Muscle of arm (tissue), 12 donors: ENCODE results near the gene MGA. TPM values are rescaled to one million over a fixed set of nuclear protein-coding genes. Genes with fewer than 3 reads are reported as not detected.

Experiments used
- DNase-seq: peaks from one replicate; pipeline ENCODE4 v3.0.0-alpha.2; 2013
- polyA plus RNA-seq, 12 donors: library from polyadenylated mRNA; unstranded; fragments of 120-200 nt; gene quantifications; one replicate each; pipeline ENCODE4 v1.2.1, GENCODE V29; 2013; ENCODE audit not compliant: insufficient read length in 12 of 12

MGA gene
- polyA plus RNA-seq, 12 donors, result 19.2 to 34.4 (median 23.2) TPM

DNA sequence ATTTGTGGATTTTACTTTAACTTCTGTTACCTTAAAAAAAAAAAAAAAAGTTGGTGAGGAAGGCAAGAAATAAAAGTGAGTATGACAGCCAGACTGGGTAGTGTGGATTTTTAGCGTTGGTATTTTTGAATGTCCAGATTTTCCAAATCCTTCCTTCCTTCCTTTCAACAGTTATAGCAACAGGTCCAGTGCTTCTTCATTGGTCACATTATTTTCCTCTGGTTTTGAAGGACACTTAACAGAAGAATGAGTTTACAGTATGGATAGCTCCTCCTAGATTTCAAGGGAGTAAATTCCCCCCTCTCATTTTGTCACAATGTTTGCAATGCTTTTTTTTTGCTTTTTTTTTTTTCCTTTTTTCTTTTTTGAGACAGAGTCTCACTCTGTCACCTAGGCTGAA, 120.5 kb downstream of the MGA start:
- no peak for DNase-seq

DNA sequence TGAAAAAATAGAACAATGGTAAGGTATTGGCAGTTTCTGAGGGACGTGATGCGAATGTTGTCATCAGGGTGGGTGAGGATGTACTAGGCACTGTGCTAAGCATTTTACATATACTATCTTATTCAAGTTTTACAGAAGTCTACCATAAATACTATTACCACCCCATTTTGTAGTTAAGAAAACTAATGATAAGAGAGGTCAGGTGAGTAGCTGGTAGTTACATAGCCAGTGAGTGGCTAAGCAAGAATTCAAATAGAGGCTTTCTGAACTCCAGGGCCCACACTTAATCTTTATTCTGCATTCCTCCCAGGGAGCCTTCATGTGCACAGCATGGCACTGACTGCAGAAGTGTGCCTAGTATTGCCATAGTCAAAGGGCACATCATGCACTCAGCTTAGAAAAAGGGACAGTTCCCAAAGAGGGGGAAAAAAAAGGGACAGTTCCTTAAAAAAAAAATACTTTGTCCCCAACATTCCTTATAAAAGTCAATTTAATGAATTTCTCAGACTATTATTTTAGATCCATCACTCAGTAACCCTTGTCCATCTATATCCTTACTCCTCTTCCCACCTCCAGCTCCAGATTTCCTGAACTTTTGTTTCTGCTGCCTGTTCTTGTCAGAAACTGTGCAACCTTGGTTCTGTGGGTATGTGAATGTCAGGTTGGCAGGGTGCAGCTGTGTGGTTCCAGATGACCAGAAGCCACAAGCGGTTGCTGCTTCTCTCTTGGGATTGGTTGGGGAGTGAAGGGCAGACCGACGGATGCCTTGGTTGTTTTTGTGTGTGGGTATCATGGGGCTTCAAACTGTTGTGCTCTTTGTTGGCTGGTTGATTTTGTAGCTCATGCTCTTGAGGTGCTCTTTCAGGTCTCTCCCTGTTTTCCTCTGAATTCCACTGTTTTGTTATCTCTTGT, 122.4 kb downstream of the MGA start:
- no peak for DNase-seq

DNA sequence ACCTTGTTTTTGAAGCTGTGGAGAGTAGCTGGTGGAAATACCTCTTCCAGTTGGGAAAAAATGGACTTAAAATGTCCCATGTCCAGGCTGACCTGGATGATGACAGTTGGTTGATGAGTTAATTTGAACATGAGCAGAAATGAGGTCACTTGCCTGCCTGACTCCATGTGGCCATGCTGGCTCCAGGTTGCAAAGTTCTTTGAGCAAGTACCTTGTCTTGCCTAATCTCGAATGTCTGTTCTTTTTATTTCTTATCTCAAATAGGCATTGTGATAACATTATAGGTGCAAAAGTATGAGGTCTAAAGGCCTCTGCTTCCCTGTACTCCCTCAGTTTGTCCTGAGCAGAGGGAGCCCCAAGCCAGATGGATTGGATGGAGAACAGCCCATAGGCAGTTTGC, 123.1 kb downstream of the MGA start:
- no peak for DNase-seq

DNA sequence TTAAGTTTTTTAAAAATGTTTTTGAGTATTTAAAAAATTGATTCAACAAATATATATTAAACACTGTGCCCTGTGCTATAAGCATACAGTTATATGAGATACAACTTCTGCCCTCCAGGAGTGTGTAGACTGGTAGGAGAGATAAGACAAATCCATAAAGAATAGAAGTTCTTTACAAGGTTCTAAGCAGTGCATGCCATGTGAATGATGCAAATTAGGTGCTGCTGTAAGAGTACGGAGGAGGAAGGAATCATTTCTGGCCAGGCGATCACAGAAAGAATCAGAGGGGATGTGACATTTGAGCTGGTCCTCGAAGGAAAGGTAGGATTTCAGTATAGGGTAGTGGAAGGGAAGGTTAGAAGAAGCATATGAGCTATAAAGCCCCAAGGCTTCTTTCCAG, 128.1 kb downstream of the MGA start:
- no peak for DNase-seq

DNA sequence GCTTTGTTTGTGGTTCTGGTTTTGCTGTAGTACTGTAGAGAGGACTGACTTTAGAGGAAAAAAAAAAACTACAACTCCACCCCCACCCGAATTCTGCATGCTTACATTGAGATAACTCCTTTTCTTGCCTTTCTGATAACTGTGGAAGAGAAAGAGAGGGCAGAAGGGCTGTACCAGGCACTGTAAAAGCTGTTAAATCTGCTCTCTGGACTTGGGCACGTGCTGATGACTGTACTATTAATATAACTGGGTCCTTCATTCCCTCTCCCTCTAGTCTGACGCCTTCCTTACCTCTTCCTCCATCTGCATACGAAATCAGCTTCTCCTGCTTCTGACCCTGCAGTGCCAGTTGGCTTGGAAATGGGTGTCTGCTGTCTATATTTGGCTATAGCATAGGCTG, 129.0 kb downstream of the MGA start:
- no peak for DNase-seq

DNA sequence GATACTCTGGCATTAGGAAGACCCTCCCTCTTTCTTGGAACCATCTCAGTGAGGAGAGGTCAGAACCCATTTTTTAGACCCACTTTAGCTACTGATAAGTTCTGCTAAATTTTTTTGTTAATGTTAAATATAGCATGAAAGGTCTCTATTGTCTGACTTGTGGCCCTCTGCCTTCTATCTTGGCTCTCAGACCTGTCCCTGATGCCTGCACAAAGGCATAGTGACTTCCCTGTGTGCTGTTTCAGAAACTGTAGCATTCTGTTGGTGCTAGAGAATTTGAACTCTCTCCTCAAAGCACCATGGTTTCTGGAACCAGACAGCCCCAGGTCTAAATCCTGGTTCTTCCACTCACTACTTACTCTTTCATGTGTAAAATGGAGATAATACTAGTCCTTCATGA, 129.5 kb downstream of the MGA start:
- no peak for DNase-seq

DNA sequence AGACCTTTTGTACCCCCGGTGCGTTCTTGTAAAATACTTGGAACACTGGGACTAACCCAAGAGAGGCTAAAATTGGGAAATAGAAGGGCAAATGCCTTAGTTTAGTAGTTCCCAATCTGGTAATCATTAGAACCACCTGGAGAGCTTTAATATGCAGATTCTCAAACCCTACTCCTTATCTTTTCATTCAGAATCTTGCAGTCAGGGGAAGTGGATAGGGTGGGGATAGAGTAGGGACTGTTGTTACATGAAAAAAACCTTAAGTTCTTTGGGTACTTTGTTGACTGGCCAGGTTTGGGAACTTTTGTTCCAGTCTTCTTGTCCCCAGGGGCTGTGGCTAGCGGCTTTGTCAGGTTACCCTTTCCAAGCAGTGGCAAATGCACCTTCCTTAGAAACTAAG, 130.0 kb downstream of the MGA start:
- no peak for DNase-seq

DNA sequence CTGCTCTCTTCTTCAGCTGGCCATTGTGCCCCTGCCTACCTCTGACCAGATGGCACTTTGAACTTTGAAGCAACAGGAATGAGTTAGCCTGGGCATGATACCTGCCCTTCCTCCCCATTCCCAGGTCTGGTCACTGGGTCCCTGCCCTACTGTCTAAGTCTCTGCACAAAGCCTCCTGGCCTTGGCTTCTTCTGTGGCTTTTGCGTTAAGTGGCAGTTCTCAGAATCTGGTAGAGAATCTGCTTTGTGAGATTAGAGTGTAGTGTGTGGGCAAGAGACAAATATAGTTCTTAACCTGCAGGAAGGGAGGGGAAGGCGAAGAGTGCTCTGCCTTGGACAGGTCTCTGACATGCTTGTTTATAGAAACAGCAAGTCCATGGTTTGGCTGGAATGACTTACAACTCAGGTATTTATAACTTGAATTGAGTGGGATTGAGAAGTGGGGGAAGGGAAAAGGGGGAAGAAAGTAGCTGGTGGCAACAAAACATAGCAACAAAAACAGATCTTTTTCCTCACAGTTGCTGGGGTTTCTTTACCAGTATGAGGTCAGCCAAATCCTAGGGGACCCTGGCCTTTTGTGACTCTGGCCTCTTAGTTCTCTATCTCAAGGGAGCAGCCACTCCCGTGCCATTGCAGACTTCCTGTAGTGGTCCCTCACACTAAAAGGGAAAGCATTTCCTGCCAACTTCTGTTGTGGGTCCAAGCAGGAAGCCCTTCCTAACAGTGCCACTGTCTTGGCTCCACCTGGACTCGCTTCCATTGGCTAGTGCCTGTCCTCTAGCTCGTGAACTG, 130.7 kb downstream of the MGA start:
- no peak for DNase-seq

DNA sequence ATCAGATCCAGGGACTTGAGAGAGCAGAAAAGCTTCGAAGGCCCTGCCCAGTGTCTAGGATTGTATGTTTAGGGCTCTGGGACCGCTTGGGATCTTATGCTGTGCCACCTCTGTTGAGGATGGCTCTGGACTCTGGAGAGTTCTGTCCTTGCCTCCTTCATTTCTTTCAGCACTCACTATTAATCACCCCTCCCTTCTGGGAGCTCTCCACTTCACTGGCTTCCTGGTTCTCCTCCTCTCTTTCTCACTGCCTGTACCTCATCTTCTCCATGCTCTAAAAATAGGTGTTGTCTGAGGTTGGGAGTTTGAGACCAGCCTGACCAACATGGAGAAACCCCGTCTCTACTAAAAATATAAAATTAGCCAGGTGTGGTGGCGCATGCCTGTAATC, 131.3 kb downstream of the MGA start:
- DNase-seq, result no peak

DNA sequence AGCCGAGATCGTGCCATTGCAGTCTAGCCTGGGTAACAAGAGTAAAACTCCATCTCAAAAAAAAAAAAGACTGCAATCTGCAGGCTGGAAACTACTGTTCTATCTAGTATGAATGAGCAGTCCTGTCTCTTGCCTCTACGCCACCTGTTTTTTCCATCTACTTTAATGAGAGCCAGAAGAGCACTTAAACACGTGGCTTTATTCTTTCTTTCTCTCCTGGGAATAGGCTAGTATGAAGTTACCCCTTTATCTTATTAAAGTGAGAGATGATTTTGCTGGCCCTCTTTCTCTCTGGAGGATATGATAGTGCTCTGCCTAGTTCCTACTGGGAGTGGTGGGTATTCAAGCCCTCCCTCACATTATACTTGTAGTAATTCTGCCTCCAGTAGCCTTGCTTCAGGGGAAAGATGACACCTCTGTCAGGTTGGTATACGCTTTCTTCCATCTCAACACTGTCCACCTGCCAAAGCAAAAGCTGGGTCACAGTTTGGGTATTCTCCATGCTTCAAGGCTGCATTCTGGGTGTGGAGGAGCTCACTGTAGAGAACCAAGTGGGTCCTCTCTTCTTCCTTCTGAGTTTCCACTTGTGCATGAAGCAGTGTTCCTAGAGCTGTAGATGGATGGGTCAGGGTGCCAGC, 131.9 kb downstream of the MGA start:
- DNase-seq, result no peak

DNA sequence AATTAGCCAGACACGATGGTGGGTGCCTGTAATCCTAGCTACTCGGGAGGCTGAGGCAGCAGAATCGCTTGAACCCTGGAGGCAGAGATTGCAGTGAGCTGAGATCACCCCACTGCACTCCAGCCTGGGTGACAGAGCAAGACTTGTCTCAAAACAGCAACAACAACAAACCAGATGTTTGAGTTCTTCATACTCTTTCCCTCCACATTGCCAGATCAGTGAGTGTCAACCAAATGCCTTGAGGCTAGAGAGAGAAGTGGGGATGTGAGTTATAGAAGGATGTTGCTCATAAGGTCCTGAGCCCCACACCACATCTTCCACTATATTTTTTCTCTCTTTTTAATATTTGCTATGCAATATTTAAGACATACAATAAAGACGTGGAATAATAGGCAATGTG, 133.9 kb downstream of the MGA start:
- no peak for DNase-seq

DNA sequence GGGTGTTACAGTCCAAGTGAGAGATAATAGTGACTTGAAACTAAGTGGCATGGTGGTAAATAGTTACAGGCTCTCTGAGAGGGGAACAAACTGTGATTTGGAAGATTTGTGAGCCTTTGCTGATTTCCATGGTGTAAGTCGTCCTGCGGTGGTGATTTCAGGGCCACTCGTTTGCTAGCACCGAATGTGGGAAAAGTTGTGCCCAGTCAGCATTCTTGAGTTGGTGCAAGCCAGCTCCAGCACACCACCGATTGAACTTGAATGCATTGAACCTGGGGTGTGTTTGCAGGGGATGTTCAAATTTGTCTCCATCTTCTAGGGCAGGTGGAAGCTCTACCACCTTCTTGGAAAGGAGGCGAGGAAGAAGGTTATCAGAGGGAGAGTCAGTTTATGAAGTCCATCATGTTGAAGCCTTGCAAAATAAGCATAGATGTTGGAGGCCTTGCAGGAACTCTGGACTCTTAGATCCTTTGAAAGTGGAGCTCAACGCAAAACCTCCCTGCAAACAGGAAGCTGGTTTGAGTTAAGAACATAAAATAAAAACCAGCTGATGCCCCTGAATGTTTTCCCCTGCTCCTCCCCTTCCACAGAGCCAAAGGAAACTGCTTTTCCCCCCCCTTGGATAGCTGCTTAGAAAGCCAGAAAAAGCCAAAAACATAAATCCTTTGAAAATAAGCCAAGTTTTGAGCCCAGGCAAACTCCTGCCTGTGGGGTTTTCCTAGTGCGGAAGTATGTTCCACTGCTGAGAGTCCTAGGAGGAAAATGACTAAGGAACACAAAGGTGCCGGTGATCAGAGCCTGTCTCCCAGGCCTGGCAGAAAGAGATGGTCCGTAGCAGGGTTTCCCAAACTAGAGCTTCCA, 136.0 kb downstream of the MGA start:
- DNase-seq, result no peak

DNA sequence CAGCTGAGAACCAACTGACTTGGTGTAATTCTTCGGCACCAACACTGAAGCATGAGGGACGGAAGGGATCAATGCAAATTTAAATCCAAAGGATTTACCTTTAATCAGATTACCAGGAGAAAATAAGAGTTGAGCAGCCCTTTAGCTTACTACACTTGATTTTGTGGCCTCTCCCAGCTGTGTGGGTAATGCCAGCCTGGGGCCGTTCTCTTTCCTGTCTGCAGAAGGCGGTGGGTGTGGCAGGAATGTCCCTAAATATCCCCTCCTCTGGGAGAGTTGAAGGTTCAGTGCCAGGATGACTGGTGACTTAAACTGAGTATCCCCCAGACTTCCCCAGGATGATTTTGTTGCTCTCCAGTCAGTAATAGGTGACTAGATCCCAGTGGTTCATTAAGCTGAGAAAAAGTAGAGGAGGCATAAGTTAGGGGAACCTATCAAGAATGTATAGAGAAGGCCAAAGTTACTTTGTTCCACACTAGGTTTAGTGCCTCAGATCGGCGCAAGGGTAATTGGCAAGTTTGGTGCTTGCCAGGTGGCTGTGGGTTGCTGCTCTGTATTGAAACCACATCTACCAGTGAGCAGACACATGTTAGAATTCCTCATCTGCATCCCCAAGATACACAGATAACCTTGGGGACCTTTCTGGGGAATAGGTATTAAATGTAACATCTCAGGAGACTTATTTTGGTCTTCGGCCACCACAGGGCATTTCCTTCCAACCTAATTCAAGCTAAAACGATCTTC, 137.2 kb downstream of the MGA start:
- no peak for DNase-seq

DNA sequence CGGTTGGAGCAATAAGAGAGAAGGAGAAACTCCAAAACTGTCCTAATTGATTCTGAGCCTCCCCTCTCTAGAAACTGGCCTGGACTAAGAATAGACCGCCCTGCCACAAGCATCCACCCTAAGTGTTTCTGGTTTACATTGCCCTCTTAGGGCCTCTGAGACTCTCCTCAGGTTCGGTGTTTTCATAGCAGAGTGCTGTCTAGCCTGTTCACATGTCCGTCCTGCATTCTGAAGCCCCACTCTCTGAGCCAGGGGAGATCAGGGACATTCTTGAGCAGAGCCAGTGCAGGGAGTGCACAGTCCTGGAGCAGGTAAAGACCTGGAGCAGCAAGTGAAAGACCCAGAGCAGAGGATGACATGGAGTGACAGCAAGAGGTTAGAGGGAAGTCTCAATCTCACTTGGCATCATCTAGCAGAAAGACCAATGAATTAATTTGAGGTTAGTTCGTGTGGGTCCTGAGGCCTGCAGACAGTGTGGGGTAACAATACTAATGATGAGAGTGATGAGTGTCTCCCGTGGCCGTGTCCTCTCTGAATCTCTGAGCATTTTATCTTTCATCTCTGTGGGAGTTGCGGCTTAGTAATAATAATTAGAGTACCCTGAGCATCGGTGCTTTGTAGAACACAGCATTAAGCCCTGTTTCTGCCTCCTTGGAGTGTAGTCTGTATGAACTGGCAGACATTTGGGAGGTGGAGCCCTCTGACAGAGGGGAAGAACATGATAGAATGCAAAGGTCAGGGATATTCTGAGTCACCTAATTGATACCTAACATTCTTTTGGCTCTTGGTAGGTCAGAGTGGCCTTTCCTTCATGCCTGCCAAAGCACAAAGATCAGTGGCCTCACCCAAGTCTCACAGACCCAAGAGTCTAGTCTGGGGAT, 138.6 kb downstream of the MGA start:
- no peak for DNase-seq

DNA sequence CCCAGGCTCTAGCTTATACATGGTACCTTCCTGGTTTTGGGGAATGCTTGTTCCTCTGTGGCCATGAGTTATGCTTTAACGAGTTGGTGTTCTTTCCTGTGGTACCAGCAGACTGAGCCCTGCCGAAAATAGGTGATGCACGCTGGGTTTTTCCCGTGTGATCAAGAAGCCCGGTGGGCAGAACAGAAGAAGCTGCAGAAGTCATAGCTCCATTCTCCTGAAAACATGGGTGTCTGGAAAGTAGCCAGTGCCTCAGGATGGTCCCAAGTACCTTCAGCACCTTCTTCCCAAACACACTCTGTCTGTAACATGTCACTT, 139.2 kb downstream of the MGA start:
- DNase-seq, result no peak

DNA sequence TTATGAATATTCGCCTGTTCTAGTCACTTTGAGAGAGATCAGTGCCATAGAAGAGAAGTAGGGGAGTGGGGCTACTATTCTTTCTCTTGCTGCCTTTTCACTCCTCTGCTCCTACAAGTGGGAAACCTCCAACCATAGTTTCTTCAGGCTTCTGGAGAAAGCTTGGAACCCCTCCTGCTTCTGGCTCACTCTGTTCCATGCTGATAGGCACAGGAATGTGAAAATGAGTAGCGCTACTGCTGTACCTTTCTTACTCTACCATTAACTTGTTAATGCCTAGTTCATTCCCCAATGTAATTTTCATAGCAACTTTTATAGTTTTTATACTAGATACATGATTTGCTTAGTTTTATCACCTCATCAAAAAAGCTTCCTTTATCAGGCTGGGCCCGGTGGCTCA, 141.0 kb downstream of the MGA start:
- no peak for DNase-seq

DNA sequence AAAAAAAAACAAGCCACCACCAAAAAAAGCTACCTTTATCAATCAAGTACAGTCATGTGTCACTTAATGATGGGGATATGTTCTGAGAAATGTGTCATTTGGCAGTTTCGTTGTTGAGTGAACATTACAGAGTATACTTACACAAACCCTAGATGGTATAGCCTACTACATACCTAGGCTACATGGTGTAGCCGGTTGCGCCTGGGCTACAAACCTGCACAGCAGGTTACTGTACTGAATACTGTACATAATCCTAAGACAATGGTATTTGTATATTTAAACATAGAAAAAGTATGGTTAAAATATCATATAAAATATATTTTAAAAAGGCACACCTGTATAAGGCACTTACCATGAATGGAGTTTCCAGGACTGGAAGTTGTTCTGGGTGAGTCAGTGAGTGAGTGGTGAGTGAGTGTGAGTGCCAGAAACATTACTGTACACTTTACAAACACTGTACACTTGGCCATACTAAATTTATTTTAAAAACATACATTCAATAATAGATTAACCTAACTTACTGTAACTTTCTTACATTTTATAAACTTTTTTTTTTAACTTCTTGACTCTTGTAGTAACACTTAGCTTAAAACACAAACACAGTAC, 141.7 kb downstream of the MGA start:
- DNase-seq, result no peak

DNA sequence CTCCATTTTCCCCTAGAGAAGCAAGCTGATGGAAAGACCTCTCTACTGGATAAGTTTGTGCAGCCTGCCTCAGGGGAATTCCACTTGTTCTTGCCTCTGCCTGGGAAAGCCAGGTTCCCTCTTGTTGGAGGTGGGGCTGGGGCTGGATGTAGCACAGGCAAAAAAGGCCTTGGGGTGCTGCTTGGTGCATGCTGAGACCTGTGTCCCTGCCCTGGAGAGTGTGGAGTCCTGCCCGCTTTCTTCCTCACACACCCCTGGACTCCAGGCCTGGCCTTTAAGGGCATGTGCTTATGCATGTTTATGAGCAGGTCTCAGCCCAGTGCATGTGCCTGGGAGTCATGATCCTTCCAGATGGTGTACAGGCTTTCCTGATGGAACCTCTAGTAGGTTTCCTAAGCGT, 144.2 kb downstream of the MGA start:
- DNase-seq, result no peak

DNA sequence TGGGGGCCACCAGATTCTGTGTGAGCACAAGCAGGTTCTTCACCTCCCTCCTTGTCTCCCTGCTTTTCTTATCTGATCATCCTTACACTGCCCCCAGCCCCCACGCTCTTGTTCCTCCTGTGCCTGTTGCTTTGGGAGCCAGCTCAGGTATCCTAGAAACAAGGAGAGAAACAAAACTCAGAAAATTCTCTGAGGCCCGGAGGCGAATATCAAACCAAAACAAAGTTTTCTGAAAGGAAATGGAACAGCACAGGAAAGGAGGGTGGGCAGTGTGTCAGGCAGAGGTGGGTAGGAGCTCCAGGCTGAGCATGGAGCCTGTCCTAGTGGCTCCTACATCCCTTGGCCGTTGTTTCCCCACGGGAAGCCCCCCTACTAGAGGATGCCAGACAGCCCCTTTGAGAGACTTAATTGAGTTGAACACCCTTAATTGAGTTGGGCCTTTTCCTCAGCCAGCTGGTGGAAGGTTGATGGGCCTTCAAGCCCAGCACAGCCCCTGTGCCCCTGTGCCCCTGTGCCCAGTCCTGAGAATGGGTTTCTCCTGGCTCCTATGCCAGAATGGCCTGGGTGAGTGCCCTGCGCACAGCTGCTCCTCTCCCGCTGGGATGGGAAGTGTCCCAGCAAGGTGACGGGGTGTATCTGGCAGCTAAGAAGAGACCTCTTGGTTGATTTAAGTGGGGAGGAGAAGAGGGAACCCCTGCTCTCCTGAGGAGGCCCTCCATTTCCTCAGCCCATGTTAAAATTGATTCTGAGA, 144.9 kb downstream of the MGA start:
- no peak for DNase-seq
